B cell (primary cell): ENCODE data around the gene CD164.

Experiments used
- EZH2 ChIP-seq: IDR thresholded peaks from 2 replicates; pipeline ENCODE4 v1.6.1; 2012; ENCODE audit warnings: borderline replicate concordance, low read depth, mild to moderate bottlenecking, moderate library complexity, low read length; ENCODE audit not compliant: insufficient read depth, poor library complexity, severe bottlenecking
- TF ChIP-seq, protein P1 (sequence below): fragments of 200-600 bp; IDR thresholded peaks from one replicate; pipeline ENCODE4 v1.8.0; 2022; ENCODE audit warnings: antibody characterized with exemption, mild to moderate bottlenecking

DNA sequence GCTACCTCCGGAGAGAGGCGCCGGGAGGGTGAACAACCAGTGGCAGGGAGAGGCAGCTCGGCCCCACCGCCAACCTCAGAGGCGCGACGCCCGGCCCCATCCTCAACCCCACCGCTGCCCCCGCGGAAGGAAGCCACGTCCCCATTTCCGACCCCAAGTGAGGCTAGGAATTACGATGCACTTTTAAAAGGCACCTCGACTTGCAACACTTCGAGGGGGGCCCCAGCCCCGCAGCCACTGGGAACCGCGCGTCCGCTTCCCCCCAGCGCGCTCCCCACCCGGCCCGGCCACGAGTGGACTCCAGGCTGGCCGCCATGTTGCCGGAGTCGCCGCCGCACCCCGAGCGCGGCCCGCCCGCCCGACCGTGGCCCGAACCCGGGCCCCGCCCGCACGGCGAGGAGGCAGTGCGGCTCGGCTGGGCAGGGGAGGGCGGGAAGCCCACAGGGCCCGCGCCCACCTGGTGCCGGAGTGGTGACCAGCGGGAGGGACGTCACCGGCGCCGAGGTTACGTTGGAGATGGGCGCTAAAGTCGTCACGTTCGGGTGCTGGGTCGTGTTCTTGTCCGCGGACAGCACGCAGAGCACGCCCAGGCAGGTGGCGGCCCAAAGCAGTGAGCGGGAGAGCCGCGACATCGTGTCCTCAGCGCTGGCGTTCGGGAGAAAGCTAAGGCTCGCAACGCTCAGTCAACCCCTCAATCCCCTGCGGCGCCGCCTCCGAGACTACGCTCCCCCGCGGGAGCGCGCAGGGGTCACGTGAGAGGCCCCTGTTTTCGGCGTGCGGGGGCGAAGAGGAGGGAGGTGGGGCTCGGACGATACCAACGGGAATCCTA is at the start of gene CD164:
- TF ChIP-seq EZH2: no peak
- TF ChIP-seq, protein P1, sequence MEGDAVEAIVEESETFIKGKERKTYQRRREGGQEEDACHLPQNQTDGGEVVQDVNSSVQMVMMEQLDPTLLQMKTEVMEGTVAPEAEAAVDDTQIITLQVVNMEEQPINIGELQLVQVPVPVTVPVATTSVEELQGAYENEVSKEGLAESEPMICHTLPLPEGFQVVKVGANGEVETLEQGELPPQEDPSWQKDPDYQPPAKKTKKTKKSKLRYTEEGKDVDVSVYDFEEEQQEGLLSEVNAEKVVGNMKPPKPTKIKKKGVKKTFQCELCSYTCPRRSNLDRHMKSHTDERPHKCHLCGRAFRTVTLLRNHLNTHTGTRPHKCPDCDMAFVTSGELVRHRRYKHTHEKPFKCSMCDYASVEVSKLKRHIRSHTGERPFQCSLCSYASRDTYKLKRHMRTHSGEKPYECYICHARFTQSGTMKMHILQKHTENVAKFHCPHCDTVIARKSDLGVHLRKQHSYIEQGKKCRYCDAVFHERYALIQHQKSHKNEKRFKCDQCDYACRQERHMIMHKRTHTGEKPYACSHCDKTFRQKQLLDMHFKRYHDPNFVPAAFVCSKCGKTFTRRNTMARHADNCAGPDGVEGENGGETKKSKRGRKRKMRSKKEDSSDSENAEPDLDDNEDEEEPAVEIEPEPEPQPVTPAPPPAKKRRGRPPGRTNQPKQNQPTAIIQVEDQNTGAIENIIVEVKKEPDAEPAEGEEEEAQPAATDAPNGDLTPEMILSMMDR: no peak
